Activated T-helper 1 cell treated with Interleukin-2 at 50 U/mL for 16 hours (primary cell): ENCODE measurements around the gene PACC1.
"Not testable (repeated sequence)": the region's sequence is repeated elsewhere in the genome, so short reads cannot be mapped to it uniquely, and the experiment has no call there.

Experiments
- DNase-seq: peaks from one replicate; pipeline ENCODE4 v3.0.0-alpha.2; 2020; ENCODE audit warnings: low read depth

PACC1 gene

GRCh38 chr1:212395678-212396437 is 18.8 kb downstream of the PACC1 start:
- not testable (repeated sequence) for DNase-seq

DNA sequence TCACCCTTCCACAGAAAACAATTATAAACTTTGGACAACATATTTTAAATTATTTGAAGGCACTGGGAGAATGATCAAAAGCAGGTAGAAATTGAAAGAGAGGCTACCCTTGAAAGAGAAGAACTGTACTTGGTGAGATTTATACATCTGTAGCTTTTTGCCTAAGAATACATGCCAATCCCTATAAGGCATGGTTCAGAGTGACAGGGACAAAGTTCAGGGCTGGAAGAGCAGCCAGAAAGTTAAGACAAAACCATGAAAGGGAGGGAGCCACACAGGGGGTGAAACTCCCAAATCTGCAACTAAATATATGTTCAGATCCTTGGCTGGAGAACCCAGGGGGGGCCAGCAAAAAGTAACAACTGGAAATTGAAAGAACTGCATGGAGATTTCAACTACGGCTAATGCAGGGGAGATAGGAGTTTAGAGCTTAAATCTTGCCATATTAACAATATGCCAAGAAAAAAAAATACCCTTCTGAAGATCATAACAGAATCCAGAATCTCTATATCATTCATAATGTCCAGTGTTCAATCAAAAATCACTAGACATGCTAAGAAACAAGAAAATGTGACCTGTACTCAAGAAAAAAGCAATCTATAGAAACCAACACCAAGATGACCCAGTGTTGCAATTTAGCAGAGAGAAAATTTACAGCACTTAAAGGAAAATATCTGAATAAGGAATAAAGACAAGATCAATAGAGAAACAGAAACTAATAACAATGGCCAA is 25.5 kb downstream of the PACC1 start:
- DNase-seq = no peak

DNA sequence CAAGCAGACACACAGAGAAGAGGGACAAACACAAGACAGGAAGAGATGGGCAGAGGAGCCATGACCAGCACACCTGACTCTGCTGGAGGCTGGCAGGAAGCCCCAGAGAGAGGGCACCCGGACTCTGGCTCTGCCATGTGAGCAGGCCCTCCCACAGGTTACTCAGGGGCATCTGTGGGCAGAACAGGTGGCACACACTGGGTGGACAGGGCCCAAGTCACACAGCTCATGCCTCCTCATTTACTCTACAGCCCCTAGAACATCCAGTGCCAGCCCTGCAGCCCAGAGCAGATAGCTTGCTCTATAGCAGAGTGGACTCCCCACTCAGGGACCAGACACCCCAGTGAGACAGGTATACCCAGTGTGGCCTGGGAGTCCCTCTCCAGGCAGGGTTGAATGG is 28.7 kb downstream of the PACC1 start:
- DNase-seq = no peak

- DNase-seq = no peak
Observed at GRCh38 chr1:212381397-212382035, 33.2 kb downstream of the PACC1 start.

GRCh38 chr1:212379366-212379765 is 35.3 kb downstream of the PACC1 start:
- DNase-seq = no peak

DNA sequence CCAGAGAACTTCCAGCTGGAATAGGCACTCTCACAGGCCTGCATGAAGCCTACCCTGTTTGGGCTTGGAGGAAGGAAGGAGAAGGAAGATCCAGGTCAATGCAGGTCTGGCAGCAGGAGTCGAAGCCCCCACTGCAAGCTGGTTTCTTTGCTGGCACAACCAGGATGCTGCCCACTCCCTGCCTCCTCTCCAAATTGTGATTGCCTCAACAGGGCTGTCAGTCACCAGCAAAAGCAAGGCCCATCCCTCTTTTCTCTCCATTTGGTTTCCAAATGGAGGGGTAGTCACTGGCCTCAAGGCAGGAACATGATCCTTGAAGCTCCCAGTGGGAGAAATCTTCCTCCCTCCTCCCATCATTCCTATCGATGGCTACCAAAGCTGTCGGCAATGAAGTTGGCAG is 37.0 kb downstream of the PACC1 start:
- no peak for DNase-seq

GRCh38 chr1:212375986-212376385 is 38.7 kb downstream of the PACC1 start:
- no peak for DNase-seq

GRCh38 chr1:212368073-212368484 is 46.6 kb downstream of the PACC1 start:
- DNase-seq = no peak

DNA sequence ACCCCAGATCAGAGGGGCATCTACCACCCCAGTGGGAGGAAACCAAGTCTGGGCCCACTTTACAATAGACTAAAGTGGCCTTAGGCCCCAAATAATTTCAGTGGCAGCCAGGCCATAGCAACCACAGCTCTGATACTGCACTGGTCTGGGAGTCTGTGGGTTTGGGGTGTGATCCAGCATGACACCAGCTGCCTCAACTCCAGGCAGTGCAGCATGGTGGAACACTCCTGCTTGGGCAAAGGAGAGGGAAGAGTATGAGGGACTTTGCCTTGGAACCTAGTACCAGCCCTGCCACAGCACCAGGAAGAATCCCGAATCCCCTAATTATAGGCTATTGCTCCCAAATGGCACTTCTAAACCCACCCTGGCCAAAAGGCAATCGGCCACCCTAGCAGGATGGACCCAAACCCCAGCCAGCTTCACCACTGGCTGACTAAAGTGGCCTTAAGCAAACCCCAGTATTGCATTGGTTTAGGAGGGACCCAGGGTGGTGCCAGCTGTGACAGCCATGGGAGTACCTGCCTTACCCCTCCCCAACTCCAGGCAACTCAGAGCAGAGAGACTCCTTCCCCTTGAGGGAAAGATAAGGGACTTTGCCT is 47.1 kb downstream of the PACC1 start:
- no peak for DNase-seq

DNA sequence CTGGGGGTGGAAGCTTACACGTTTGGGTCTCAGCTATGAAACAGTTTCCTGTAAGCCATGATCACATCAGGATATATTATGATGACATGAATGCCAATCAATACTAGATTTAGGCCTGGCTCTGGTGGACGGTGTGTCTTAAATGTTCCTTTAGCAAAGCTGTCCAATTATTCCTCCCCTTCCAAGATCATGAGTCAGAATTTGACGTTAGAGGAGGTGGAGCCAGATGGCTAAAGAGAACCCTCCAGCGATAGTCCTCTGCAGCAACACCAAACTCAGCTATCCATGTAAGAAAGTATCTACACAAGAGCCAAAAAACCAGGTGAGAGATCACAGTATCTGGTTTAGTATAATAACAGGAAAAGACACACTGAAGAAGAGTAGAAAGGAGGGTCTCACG is 47.8 kb downstream of the PACC1 start:
- no peak for DNase-seq

- no peak for DNase-seq
Observed at GRCh38 chr1:212364985-212365384, 49.7 kb downstream of the PACC1 start.

DNA sequence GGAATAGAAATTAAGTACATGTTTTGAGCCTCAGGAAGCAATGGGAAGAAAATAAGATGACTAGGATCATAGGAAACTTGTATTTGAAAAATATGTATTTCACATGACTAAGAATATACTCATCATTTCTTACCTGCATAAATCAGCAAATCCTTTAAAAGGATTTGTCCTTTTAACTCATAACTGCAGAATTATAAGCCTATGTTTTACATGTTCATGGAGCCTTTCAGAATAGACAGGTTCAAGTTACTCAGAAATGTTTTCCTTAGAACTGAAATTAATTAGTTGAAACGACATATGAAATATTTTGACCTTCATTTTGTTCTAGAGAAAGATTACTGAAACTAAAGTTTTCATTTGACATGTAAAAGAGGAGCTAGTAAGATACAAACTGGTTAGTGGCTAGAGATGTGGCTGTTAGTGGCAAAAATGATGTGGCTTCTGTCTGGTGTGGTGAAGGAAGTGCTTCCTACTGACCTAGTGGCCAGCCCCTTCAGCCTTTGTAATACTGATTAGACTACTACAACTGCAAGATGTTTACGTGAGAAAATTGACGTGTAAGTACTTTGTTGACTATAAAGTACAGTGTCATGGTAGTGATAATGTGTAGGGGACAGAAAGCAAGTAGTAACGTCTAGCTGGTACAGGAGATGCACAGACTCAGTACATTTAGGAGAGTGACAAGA is 54.7 kb downstream of the PACC1 start:
- DNase-seq = no peak

DNA sequence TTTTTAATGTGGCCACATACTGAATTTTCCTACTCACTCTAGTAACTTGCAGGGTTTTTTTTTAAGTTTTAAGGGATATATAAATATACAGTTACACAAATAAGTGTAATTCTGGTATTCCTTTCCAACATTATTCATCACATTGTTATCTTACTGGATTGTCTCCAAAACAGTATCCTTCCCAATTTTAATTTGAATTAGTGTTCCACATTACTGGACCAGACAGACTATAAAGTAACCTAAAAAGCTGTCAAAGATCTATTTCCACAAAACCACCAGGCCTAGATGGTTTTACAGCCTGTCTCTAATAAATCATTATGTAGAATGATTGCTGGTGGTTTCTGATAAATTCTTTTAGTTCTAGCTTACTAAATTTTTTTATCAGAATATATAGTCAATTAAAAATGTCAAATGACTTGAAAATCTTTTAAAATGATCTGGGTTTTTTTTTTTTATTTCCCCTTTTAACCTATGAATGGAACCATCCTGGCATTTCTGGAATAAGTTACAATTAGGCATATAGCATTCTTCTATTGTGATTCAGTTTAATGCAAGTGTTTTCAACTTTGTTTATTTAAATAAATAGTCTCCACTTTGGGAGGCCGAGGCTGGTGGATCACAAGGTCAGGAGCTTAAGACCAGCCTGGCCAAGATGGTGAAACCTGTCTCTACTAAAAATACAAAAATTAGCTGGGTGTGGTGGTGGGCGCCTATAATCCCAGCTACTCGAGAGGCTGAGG is 59.3 kb downstream of the PACC1 start:
- no peak for DNase-seq

GRCh38 chr1:212354464-212354863 is 60.2 kb downstream of the PACC1 start:
- DNase-seq = no peak

- DNase-seq = no peak
Observed at GRCh38 chr1:212353181-212353580, 61.5 kb downstream of the PACC1 start.

DNA sequence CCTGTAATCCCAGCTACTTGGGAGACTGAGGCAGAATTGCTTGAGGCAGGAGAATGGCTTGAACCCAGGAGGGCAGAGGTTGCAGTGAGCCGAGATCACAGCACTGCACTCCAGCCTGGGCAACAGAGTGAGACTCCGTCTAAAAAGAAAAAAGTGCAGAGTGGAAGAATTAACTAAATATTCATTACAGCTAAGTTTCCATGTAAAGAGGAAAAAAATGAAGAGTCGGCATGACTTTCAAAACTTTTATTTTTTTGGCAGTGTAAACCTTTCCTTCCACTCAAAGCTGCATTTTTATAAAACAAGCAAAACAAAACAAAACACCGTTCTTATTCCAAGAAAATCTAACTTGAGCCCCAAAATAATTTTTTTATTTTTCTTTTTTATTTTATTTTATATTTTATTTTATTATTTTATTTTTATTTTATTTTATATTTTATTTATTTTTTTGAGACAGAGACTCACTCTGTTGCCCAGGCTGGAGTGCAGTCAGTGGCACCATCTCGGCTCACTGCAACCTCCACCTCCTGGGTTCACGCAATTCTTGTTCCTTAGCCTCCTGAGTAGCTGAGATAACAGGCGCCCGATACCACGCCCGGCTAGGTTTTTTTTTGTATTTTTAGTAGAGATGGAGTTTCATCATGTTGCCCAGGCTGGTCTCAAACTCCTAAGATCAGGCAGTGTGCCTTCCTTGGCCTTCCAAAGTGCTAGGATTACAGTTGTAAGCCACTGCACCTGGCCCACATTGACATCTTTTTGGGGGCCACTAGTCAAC is 62.9 kb downstream of the PACC1 start:
- DNase-seq = no peak

GRCh38 chr1:212346601-212347000 is 68.1 kb downstream of the PACC1 start:
- no peak for DNase-seq

DNA sequence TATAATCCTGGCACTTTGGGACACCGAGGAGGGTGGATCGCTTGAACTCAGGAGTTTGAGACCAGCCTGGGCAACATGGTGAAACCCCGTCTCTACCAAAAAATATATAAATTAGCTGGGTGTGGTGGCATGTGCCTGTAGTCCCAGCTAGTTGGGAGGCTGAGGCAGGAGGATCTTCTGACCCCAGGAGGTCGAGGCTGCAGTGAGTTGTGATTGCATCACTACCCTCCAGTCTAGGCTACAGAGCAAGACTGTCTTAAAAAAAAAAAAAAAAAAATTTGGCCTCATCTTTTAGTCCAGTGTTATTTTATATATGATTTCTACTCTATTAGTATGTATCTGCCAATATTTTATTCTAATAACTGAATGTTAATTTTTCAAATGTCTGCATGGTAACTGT is 69.8 kb downstream of the PACC1 start:
- DNase-seq = no peak

- DNase-seq = no peak
Observed at GRCh38 chr1:212341090-212341489, 73.6 kb downstream of the PACC1 start.

DNA sequence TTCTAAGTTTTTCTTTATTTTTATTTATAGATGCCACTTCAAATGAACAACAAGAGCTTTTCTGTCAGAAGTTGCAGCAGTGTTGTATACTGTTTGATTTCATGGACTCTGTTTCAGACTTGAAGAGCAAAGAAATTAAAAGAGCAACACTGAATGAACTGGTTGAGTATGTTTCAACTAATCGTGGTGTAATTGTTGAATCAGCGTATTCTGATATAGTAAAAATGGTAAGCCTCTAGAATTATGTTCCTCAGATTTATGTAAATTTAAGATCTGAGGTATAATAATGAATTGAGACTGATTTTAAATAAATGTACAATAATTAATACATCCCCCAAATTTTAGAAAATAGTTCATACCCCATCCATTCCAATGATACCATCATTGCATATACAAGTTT is 85.6 kb downstream of the PACC1 start:
- no peak for DNase-seq

GRCh38 chr1:212328248-212328647 is 86.4 kb downstream of the PACC1 start:
- no peak for DNase-seq
